Hippocampal formation (tissue), 2 donors: ENCODE data around the gene SMOC2.
"Not testable (repeated sequence)": the region's sequence is repeated elsewhere in the genome, so short reads cannot be mapped to it uniquely, and the experiment has no call there.

Source experiments
- DNase-seq, 2 donors: peaks; one replicate each; lab custom pipeline; 2025; lab: John Stamatoyannopoulos, UW

Gene SMOC2

GRCh38 chr6:168683621-168684020 is 242.6 kb downstream of the SMOC2 start:
- peak in 1 of 2 donors; percentile 9 for DNase-seq

GRCh38 chr6:168684471-168684870 is 243.5 kb downstream of the SMOC2 start:
- no peak for DNase-seq

GRCh38 chr6:168684906-168685305 is 243.9 kb downstream of the SMOC2 start:
- no peak for DNase-seq

GRCh38 chr6:168686029-168686738 is 245.2 kb downstream of the SMOC2 start:
- DNase-seq: no peak

- DNase-seq: no peak
Measured at GRCh38 chr6:168686831-168687730, 246.1 kb downstream of the SMOC2 start.

- DNase-seq: no peak
Measured at GRCh38 chr6:168690271-168690670, 249.3 kb downstream of the SMOC2 start.

- no peak for DNase-seq
Measured at GRCh38 chr6:168691774-168692173, 250.8 kb downstream of the SMOC2 start.

- DNase-seq: no peak
Measured at GRCh38 chr6:168692193-168692914, 251.4 kb downstream of the SMOC2 start.

- DNase-seq: not testable (repeated sequence)
Measured at GRCh38 chr6:168692915-168693257, 251.9 kb downstream of the SMOC2 start.

- not testable (repeated sequence) for DNase-seq
Measured at GRCh38 chr6:168694797-168695196, 253.8 kb downstream of the SMOC2 start.

- no peak for DNase-seq
Measured at GRCh38 chr6:168695701-168696100, 254.7 kb downstream of the SMOC2 start.

- DNase-seq: no peak
Measured at GRCh38 chr6:168698923-168699322, 257.9 kb downstream of the SMOC2 start.

- peak; percentile 47 to 55 for DNase-seq
Measured at GRCh38 chr6:168699631-168700295, 258.8 kb downstream of the SMOC2 start.

GRCh38 chr6:168700880-168701279 is 259.9 kb downstream of the SMOC2 start:
- no peak for DNase-seq

- DNase-seq: no peak
Measured at GRCh38 chr6:168703990-168704389, 263.0 kb downstream of the SMOC2 start.

- no peak for DNase-seq
Measured at GRCh38 chr6:168704678-168705077, 263.7 kb downstream of the SMOC2 start.

GRCh38 chr6:168705271-168705670 is 264.3 kb downstream of the SMOC2 start:
- not testable (repeated sequence) for DNase-seq

- DNase-seq: no peak
Measured at GRCh38 chr6:168706471-168707177, 265.6 kb downstream of the SMOC2 start.

- no peak for DNase-seq
Measured at GRCh38 chr6:168708526-168708925, 267.5 kb downstream of the SMOC2 start.

GRCh38 chr6:168708984-168709383 is 268.0 kb downstream of the SMOC2 start:
- DNase-seq: no peak

- DNase-seq: no peak
Measured at GRCh38 chr6:168709390-168709789, 268.4 kb downstream of the SMOC2 start.
